GM23248 (cell line): ENCODE measurements around the gene BRAT1. TPM values are rescaled to one million over a fixed set of nuclear protein-coding genes. Genes with fewer than 3 reads are reported as not detected.

Experiments
- DNase-seq: peaks from one replicate; pipeline ENCODE4 v3.0.0-alpha.2; 2015
- H2AFZ ChIP-seq: fragments of 200-600 bp; sonication (generic); 2 replicates; pipeline ENCODE4 v1.6.1; 2016; ENCODE audit warnings: antibody characterized with exemption
- H3F3A ChIP-seq: fragments of 200-600 bp; sonication (generic); 2 replicates; pipeline ENCODE4 v1.6.1; 2016; ENCODE audit warnings: mild to moderate bottlenecking, antibody characterized with exemption, mixed run types; ENCODE audit not compliant: insufficient read depth
- H3K27ac ChIP-seq: fragments of 200-600 bp; sonication (generic); 2 replicates; pipeline ENCODE4 v1.5.1; 2016; ENCODE audit warnings: mild to moderate bottlenecking
- H3K27me3 ChIP-seq: fragments of 200-600 bp; sonication (generic); replicated peaks from 2 replicates; pipeline ENCODE4 v1.6.1; 2016; ENCODE audit warnings: mild to moderate bottlenecking; ENCODE audit not compliant: insufficient read depth
- H3K36me3 ChIP-seq: fragments of 200-600 bp; sonication (generic); 2 replicates; pipeline ENCODE4 v1.6.1; 2016; ENCODE audit warnings: low read depth, mild to moderate bottlenecking
- H3K4me1 ChIP-seq: fragments of 200-600 bp; sonication (generic); 2 replicates; pipeline ENCODE4 v1.6.1; 2016; ENCODE audit warnings: mild to moderate bottlenecking; ENCODE audit not compliant: insufficient read depth
- H3K4me2 ChIP-seq: fragments of 200-600 bp; sonication (generic); one replicate; pipeline ENCODE4 v1.6.1; 2016; ENCODE audit warnings: mild to moderate bottlenecking; ENCODE audit not compliant: unreplicated experiment
- H3K4me3 ChIP-seq: fragments of 200-600 bp; sonication (generic); 2 replicates; pipeline ENCODE4 v1.5.1; 2016; ENCODE audit warnings: mild to moderate bottlenecking
- H3K79me2 ChIP-seq: fragments of 200-600 bp; sonication (generic); 2 replicates; pipeline ENCODE4 v1.6.1; 2016; ENCODE audit warnings: mild to moderate bottlenecking; ENCODE audit not compliant: insufficient read depth
- H3K9ac ChIP-seq: fragments of 200-600 bp; sonication (generic); 2 replicates; pipeline ENCODE4 v1.6.1; 2016; ENCODE audit warnings: mild to moderate bottlenecking
- H3K9me2 ChIP-seq: fragments of 200-600 bp; sonication (generic); 2 replicates; pipeline ENCODE4 v1.6.1; 2016; ENCODE audit warnings: mixed run types, mild to moderate bottlenecking, moderate library complexity; ENCODE audit not compliant: insufficient read depth
- H3K9me3 ChIP-seq: fragments of 200-600 bp; sonication (generic); one replicate; pipeline ENCODE4 v1.6.1; 2017; ENCODE audit warnings: low read depth
- H4K20me1 ChIP-seq: fragments of 200-600 bp; sonication (generic); 2 replicates; pipeline ENCODE4 v1.6.0; 2016; ENCODE audit not compliant: insufficient read depth
- EZH2 ChIP-seq: fragments of 200-600 bp; sonication (generic); IDR thresholded peaks from 2 replicates; pipeline ENCODE4 v1.6.1; 2018; ENCODE audit warnings: antibody characterized with exemption, mild to moderate bottlenecking; ENCODE audit not compliant: insufficient read depth, poor library complexity, severe bottlenecking
- EZH2phosphoT487 ChIP-seq: fragments of 200-600 bp; sonication (generic); IDR thresholded peaks from 2 replicates; pipeline ENCODE4 v1.6.1; 2018; ENCODE audit warnings: antibody characterized with exemption, moderate library complexity, mild to moderate bottlenecking, low read depth; ENCODE audit not compliant: insufficient read depth
- WGBS, 2 experiments: methylation state at CpG; one replicate each; pipeline ENCODE4 v1.1.6; 2015 to 2017; ENCODE audit warnings: low lambda C conversion rate in 2 of 2, low coverage in 1 of 2; ENCODE audit errors: missing lambda C conversion rate in 2 of 2; 5-methylcytosine and 5-hydroxymethylcytosine counted together
- in situ Hi-C: fragments of 300-500 bp; cut with MboI; formaldehyde crosslinking; loops from 2 replicates; pipeline ENCODE4 v1.15.0; 2020
- polyA plus RNA-seq: library from polyadenylated mRNA; unstranded; fragments of >200 nt; fragmentation: Nextera tagmentation; extraction: Ambion mirVana; gene quantifications from 2 replicates; pipeline ENCODE4 v1.2.1, GENCODE V29; 2016
- total RNA-seq: library from RNA; depleted of rRNA; stranded (reverse); fragments of >200 nt; shearing (Covaris generic); gene quantifications from 2 replicates; pipeline ENCODE4 v1.2.3, GENCODE V29; 2014

Gene BRAT1
- total and polyA plus RNA-seq, 2 experiments from 2014 or later = 28.6 to 39.7 TPM

DNA sequence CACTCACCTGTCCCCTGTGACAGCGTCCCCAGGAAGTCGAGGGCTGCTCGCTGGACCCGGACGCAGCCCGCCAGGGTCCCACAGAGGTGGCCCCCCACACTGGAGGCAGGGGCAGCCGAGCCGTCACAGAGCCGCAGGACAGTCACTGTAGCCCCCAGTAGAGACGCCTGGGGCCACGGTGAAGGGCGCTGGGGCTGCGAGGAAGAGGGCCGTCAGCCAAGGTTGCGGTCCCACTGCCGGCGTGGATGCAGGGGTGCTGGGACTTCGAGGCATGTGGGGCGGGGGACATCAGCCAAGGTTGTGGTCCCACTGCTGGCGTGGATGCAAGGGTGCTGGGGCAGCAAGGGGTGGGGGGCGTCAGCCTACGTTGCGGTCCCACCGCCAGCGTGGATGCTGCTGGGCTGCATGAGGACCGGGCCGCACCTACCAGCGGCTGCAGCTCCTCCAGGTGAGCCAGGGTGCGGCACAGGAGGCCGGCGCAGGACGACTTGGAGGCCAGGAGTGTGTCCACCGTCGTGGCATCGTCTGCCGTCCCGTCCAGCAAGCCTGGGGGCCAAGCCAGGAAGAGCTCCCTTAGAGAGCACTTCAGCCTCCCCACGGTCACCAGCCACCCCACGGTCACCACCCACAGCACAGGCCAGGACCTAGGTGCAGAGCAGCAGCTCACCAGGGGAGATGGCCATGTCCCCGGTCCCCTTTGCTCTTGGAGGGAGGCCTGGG lies 13.9 kb downstream of the BRAT1 start:
- Histone ChIP-seq H3K4me3 (no peak overlapping the region), H3K9me3 (no peaks in the 10 kb centered on the region), H3K9ac (no peak overlapping the region), H3K27me3 (no peaks in the 10 kb centered on the region), H2AFZ (no peak overlapping the region), H3K79me2 (no peaks in the 10 kb centered on the region), H3K9me2 (no peaks in the 10 kb centered on the region), H3K36me3 (no peaks in the 10 kb centered on the region), H3K4me1 (no peaks in the 10 kb centered on the region), H4K20me1 (no peaks in the 10 kb centered on the region), H3K4me2 (no peak overlapping the region), H3F3A (no peaks in the 10 kb centered on the region), H3K27ac (no peak overlapping the region)
- 91 to 94% methylated on average over 30 of the region's 40 CpGs for WGBS, 2 experiments
- TF ChIP-seq EZH2 = no peak
- no peak for TF ChIP-seq EZH2phosphoT487
- no peak for DNase-seq
- in situ Hi-C loops = no loop called here

DNA sequence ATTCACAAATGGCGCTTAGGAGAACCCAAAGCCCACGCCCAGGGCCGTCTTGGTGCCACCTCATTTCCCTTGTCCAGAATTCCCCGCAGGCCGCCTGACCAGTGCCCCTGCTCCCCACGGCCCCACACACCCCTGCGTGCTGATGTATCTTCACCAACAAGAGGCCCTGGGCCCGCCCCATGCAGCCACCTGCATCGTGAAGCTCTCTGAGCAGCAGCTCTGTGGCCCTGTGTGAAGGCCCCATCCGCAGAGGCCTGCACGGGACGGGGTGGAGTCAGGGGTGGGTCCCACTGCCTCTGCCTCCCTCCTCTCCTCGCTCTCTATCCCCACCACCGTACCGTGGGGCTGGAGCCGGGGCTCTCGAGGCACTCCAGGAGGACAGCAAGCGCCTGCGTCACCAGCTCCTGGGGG lies 14.7 kb downstream of the BRAT1 start:
- no peaks in the 10 kb centered on the region for H4K20me1 ChIP-seq
- no peaks in the 10 kb centered on the region for H3K79me2 ChIP-seq
- no peaks in the 10 kb centered on the region for H3F3A ChIP-seq
- in situ Hi-C loops = no loop called here
- no peak overlapping the region for H3K4me3 ChIP-seq
- 86 to 90% methylated on average over 14 to 19 of the region's 19 CpGs for WGBS, 2 experiments
- DNase-seq = no peak
- no peak overlapping the region for H3K4me2 ChIP-seq
- no peak overlapping the region for H2AFZ ChIP-seq
- no peak for TF ChIP-seq EZH2phosphoT487
- no peak for TF ChIP-seq EZH2
- H3K27ac ChIP-seq = no peak overlapping the region
- no peak overlapping the region for H3K9ac ChIP-seq
- H3K27me3 ChIP-seq = no peaks in the 10 kb centered on the region
- H3K9me2 ChIP-seq = no peaks in the 10 kb centered on the region
- no peaks in the 10 kb centered on the region for H3K36me3 ChIP-seq
- no peaks in the 10 kb centered on the region for H3K9me3 ChIP-seq
- H3K4me1 ChIP-seq = no peaks in the 10 kb centered on the region

DNA sequence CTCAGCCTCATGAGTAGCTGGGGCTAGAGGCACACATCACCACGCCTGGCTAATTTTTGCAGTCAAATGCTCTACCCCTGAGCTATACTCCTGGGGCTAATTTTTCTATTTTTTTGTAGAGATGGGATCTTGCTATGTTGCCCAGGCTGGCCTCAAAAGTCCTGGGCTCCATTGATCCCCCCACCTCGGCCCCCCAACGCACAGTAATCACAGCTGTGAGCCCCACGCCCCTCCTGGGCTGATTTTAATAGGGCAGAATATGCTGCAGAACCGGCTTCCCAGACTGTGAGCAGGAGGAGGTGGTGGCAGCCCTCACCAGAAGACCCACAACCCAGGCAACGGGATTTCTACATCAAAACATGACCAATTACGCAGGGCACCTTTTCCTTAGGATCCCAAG lies 15.2 kb downstream of the BRAT1 start:
- no peak overlapping the region for H2AFZ ChIP-seq
- H3K36me3 ChIP-seq = no peaks in the 10 kb centered on the region
- no peak overlapping the region for H3K4me2 ChIP-seq
- H3K27me3 ChIP-seq = no peaks in the 10 kb centered on the region
- H3K4me1 ChIP-seq = no peaks in the 10 kb centered on the region
- no peak for DNase-seq
- no peaks in the 10 kb centered on the region for H3K79me2 ChIP-seq
- WGBS, 2 experiments = 92 to 94% methylated on average over 7 of the region's 7 CpGs
- in situ Hi-C loops = no loop called here
- TF ChIP-seq EZH2 = no peak
- no peak for TF ChIP-seq EZH2phosphoT487
- no peak overlapping the region for H3K27ac ChIP-seq
- no peak overlapping the region for H3K4me3 ChIP-seq
- no peaks in the 10 kb centered on the region for H3K9me3 ChIP-seq
- H3F3A ChIP-seq = no peaks in the 10 kb centered on the region
- no peaks in the 10 kb centered on the region for H4K20me1 ChIP-seq
- no peaks in the 10 kb centered on the region for H3K9me2 ChIP-seq
- no peak overlapping the region for H3K9ac ChIP-seq

DNA sequence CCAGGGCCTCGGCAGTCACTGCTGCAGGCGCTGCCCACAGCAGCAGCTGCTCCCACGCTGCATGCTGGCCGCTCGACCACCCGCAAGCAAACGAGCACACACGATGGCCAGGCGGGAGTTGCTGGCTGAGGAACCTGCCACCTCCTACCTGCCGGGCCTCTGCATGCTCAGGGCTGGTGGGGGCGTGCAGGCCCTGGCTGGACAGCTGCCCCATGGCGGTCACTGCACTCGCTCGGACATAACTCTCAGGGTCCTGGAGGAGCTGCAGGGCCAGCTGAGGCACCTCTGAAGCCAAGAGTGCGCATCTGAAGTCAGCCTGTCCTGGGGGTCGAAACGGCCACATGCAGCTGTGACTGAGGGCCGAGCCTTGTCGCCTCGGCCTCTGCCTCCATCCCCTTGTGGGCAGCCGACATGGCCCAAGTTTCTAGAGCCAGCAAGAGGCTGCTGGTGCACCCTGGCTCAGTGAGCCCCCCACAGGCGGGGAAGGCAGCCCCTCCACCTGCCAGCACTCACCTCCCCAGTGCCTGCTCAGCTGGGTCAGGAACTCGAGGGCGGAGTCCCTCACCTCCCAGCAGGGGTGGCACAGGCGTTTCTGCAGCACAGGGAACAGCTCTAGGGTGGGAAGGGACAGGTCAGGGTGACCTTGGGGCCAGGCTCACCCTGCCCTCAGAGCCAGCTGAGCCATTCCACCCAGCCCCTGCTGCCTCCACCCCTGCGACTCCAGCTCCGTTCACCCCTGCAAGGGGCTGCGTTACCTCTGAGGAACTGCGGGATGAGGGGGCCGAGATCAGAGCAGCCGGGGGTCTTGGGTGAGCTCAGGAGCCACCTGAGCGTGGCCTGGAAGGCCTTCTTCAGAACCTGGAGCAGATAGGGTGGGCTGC lies 16.1 kb downstream of the BRAT1 start:
- TF ChIP-seq EZH2 = no peak
- TF ChIP-seq EZH2phosphoT487 = no peak
- in situ Hi-C loops = no loop called here
- H3K27me3 ChIP-seq = no peaks in the 10 kb centered on the region
- no peak overlapping the region for H2AFZ ChIP-seq
- no peak for DNase-seq
- WGBS, 2 experiments = 93 to 95% methylated on average over 28 to 31 of the region's 32 CpGs
- H3K27ac ChIP-seq = no peak overlapping the region
- no peaks in the 10 kb centered on the region for H3K9me2 ChIP-seq
- no peak overlapping the region for H3K4me3 ChIP-seq
- H3K36me3 ChIP-seq = no peaks in the 10 kb centered on the region
- no peak overlapping the region for H3K9ac ChIP-seq
- no peaks in the 10 kb centered on the region for H3K79me2 ChIP-seq
- H3K9me3 ChIP-seq = no peaks in the 10 kb centered on the region
- H3K4me1 ChIP-seq = no peaks in the 10 kb centered on the region
- no peaks in the 10 kb centered on the region for H4K20me1 ChIP-seq
- no peak overlapping the region for H3K4me2 ChIP-seq
- H3F3A ChIP-seq = no peaks in the 10 kb centered on the region
